Astrocyte (in vitro differentiated cells and primary cell): ENCODE results near the gene FABP7. TPM values are rescaled to one million over a fixed set of nuclear protein-coding genes. Genes with fewer than 3 reads are reported as not detected.

Experiments used
- DNase-seq: peaks from one replicate; pipeline ENCODE4 v3.0.0-alpha.2; 2010; ENCODE audit warnings: low read depth
- FAIRE-seq: peaks from 2 replicates; lab custom pipeline; 2011; peaks lifted over from hg19 to GRCh38; lab: Jason Lieb, UNC
- H2AFZ ChIP-seq: 2 replicates; pipeline ENCODE4 v1.6.0; 2012; ENCODE audit warnings: low read depth, low read length, inconsistent platforms
- H3K27ac ChIP-seq: 2 replicates; pipeline ENCODE4 v1.5.1; 2011; ENCODE audit warnings: low read depth, low read length, inconsistent platforms
- H3K27me3 ChIP-seq: 2 replicates; pipeline ENCODE4 v1.6.0; 2011; ENCODE audit warnings: low read length, inconsistent platforms; ENCODE audit not compliant: insufficient read depth
- H3K36me3 ChIP-seq: 2 replicates; pipeline ENCODE4 v1.5.1; 2011; ENCODE audit warnings: low read length, inconsistent platforms; ENCODE audit not compliant: insufficient read depth
- H3K4me1 ChIP-seq: 2 replicates; pipeline ENCODE4 v1.5.1; 2011; ENCODE audit warnings: low read length, inconsistent platforms; ENCODE audit not compliant: insufficient read depth
- H3K4me2 ChIP-seq: 2 replicates; pipeline ENCODE4 v1.6.0; 2012; ENCODE audit warnings: low read length, inconsistent platforms
- H3K4me3 ChIP-seq: 2 replicates; pipeline ENCODE4 v1.5.1; 2011; ENCODE audit warnings: low read depth, mild to moderate bottlenecking, low read length, inconsistent platforms; ENCODE audit not compliant: insufficient read depth
- H3K79me2 ChIP-seq: 2 replicates; pipeline ENCODE4 v1.6.0; 2012; ENCODE audit warnings: mild to moderate bottlenecking, low read length, inconsistent platforms; ENCODE audit not compliant: insufficient read depth
- H3K9ac ChIP-seq: 2 replicates; pipeline ENCODE4 v1.6.0; 2012; ENCODE audit warnings: mild to moderate bottlenecking, low read length, inconsistent platforms
- H3K9me3 ChIP-seq: 2 replicates; pipeline ENCODE4 v1.5.1; 2012; ENCODE audit warnings: low read depth, mild to moderate bottlenecking, low read length, inconsistent platforms; ENCODE audit not compliant: insufficient read depth
- H4K20me1 ChIP-seq: 2 replicates; pipeline ENCODE4 v1.6.0; 2012; ENCODE audit warnings: low read length, inconsistent platforms; ENCODE audit not compliant: insufficient read depth
- H3K27ac Mint-ChIP-seq: one replicate; pipeline ENCODE4 v1.8.0; 2021; ENCODE audit warnings: mild to moderate bottlenecking, mixed read lengths; ENCODE audit not compliant: unreplicated experiment
- H3K27me3 Mint-ChIP-seq: one replicate; pipeline ENCODE4 v1.8.0; 2021; ENCODE audit warnings: low read depth, mixed read lengths; ENCODE audit not compliant: unreplicated experiment
- H3K36me3 Mint-ChIP-seq: one replicate; pipeline ENCODE4 v1.8.0; 2021; ENCODE audit warnings: low read depth, mixed read lengths; ENCODE audit not compliant: unreplicated experiment
- H3K4me1 Mint-ChIP-seq: one replicate; pipeline ENCODE4 v1.8.0; 2021; ENCODE audit warnings: low read depth, mixed read lengths; ENCODE audit not compliant: unreplicated experiment
- H3K4me3 Mint-ChIP-seq: one replicate; pipeline ENCODE4 v1.8.0; 2021; ENCODE audit warnings: mild to moderate bottlenecking, moderate library complexity, mixed read lengths; ENCODE audit not compliant: unreplicated experiment
- H3K9me3 Mint-ChIP-seq: one replicate; pipeline ENCODE4 v1.8.0; 2021; ENCODE audit warnings: mild to moderate bottlenecking, mixed read lengths; ENCODE audit not compliant: unreplicated experiment
- CTCF ChIP-seq: IDR thresholded peaks from 2 replicates; pipeline ENCODE4 v1.5.1; 2011; ENCODE audit warnings: low read depth, mild to moderate bottlenecking, inconsistent platforms, low read length, moderate library complexity; ENCODE audit not compliant: insufficient read depth
- EZH2 ChIP-seq: IDR thresholded peaks from 2 replicates; pipeline ENCODE4 v1.6.1; 2012; ENCODE audit warnings: mild to moderate bottlenecking, low read length, inconsistent platforms; ENCODE audit not compliant: insufficient read depth
- total RNA-seq: library from RNA; stranded (reverse); gene quantifications from 2 replicates; pipeline ENCODE4 v1.2.1, GENCODE V29; 2021

FABP7 gene
- total RNA-seq, 1 donor from 2014 or later = 1.1 TPM

GRCh38 chr6:122787721-122788120 lies 8.2 kb downstream of the FABP7 start:
- Mint-ChIP-seq H3K27ac (no peak overlapping the region), H3K36me3 (no peaks in the 10 kb centered on the region), H3K27me3 (peaks cover 2% of the 10 kb centered on the region), H3K9me3 (no peaks in the 10 kb centered on the region), H3K4me1 (no peaks in the 10 kb centered on the region), H3K4me3 (no peak overlapping the region)
- Histone ChIP-seq H2AFZ (no peak overlapping the region), H4K20me1 (no peaks in the 10 kb centered on the region), H3K4me2 (no peak overlapping the region), H3K79me2 (peaks cover 14% of the 10 kb centered on the region), H3K9ac (no peak overlapping the region), H3K4me3 (no peak overlapping the region), H3K27me3 (no peaks in the 10 kb centered on the region), H3K27ac (no peak overlapping the region), H3K9me3 (no peaks in the 10 kb centered on the region), H3K36me3 (no peaks in the 10 kb centered on the region), H3K4me1 (peaks cover 18% of the 10 kb centered on the region)
- FAIRE-seq = no peak
- TF ChIP-seq EZH2 = no peak
- TF ChIP-seq CTCF = no peak
- no peak for DNase-seq

- Histone ChIP-seq H3K4me1 (peaks cover 18% of the 10 kb centered on the region), H3K36me3 (no peaks in the 10 kb centered on the region), H2AFZ (no peak overlapping the region), H3K79me2 (peaks cover 14% of the 10 kb centered on the region), H3K27ac (no peak overlapping the region), H3K9me3 (no peaks in the 10 kb centered on the region), H3K27me3 (no peaks in the 10 kb centered on the region), H4K20me1 (no peaks in the 10 kb centered on the region), H3K9ac (peak overlapping the region; percentile 90), H3K4me3 (no peak overlapping the region), H3K4me2 (peak overlapping the region; percentile 96)
- Mint-ChIP-seq H3K4me3 (no peak overlapping the region), H3K36me3 (no peaks in the 10 kb centered on the region), H3K27me3 (peaks cover 2% of the 10 kb centered on the region), H3K27ac (no peak overlapping the region), H3K4me1 (no peaks in the 10 kb centered on the region), H3K9me3 (no peaks in the 10 kb centered on the region)
- TF ChIP-seq CTCF = no peak
- TF ChIP-seq EZH2 = no peak
- no peak for FAIRE-seq
- no peak for DNase-seq
These were observed 8.7 kb downstream of the FABP7 start for GRCh38 chr6:122788208-122788607.

DNA sequence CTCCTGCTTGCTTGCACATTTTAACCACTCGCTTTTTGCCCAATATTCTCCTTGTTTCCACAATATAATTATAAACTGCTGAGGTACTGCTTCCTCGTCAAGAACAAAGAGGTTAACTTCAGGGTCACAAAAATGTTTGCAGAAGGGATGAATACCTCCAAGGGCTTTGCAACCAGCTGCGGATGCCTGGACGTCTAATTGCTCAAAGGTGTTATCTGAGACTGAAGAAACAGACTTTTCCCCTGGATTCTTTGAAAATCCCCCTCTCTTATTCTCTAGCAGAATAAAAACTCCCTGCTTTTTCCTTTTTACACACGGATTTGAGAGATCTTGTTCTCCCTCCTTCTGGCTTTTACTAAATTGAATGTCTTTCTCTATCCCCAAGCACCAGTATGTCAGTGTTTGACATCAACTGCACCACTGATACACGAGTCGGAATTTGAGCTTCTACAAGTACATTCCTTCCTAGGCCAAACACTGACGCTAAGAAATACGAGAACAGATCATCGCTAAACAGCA lies 9.2 kb downstream of the FABP7 start:
- peak overlapping the region; percentile 85 for H3K4me3 Mint-ChIP-seq
- Histone ChIP-seq H3K4me3 (peak overlapping the region; percentile 93), H4K20me1 (no peaks in the 10 kb centered on the region), H3K27ac (peak overlapping the region; percentile 87), H3K79me2 (peaks cover 14% of the 10 kb centered on the region), H3K27me3 (no peaks in the 10 kb centered on the region), H3K36me3 (no peaks in the 10 kb centered on the region), H3K4me2 (peak overlapping the region; percentile 96), H3K9me3 (no peaks in the 10 kb centered on the region), H2AFZ (peak overlapping the region; percentile 96), H3K9ac (peak overlapping the region; percentile 90), H3K4me1 (peaks cover 18% of the 10 kb centered on the region)
- H3K9me3 Mint-ChIP-seq = no peaks in the 10 kb centered on the region
- FAIRE-seq = peak; percentile 13
- no peaks in the 10 kb centered on the region for H3K4me1 Mint-ChIP-seq
- no peaks in the 10 kb centered on the region for H3K36me3 Mint-ChIP-seq
- TF ChIP-seq CTCF (no peak), EZH2 (no peak)
- H3K27me3 Mint-ChIP-seq = peaks cover 2% of the 10 kb centered on the region
- DNase-seq = peak; percentile 91
- H3K27ac Mint-ChIP-seq = peak overlapping the region; percentile 28
